CD4-positive, alpha-beta T cell (primary cell): ENCODE measurements around the gene FCHSD2. TPM values are rescaled to one million over a fixed set of nuclear protein-coding genes. Genes with fewer than 3 reads are reported as not detected.
A peak's percentile ranks its signal among the peaks of the same experiment; 100 is the strongest.

Experiments used
- ATAC-seq: fragments of 200-7000 bp; cut with Tn5 transposase; one replicate; pipeline ENCODE4 v1.10.0; 2022; ENCODE audit warnings: mild to moderate bottlenecking; ENCODE audit not compliant: poor library complexity
- CTCF ChIA-PET: fragments of 350-600 bp; sonication (Branson Sonifier 250); formaldehyde crosslinking; loops from one replicate; lab custom pipeline; 2021; ENCODE audit warnings: antibody characterized with exemption, inconsistent platforms; lab: Charles Lee
- POLR2A ChIA-PET: fragments of 350-600 bp; sonication (Branson Sonifier 250); formaldehyde crosslinking; loops from one replicate; lab custom pipeline; 2021; ENCODE audit warnings: antibody characterized with exemption, inconsistent platforms; lab: Charles Lee
- DNase-seq, 14 experiments: peaks; one replicate each; pipeline ENCODE4 v3.0.0-alpha.2; 2013 to 2020; ENCODE audit warnings: mixed read lengths in 2 of 14
- H3K27ac ChIP-seq, 2 donors: one replicate each; pipeline versions ENCODE4 v1.5.1 to v1.7.0; 2013; ENCODE audit warnings: low read length in 2 of 2, low read depth in 1 of 2, mild to moderate bottlenecking in 1 of 2
- H3K27me3 ChIP-seq, 2 experiments: 1 replicate in 1 of 2; 2 replicates in 1 of 2; pipeline versions ENCODE4 v1.6.1 to v1.7.0; 2013; ENCODE audit warnings: low read length in 2 of 2, control low read depth in 1 of 2, mild to moderate bottlenecking in 1 of 2, moderate library complexity in 1 of 2; ENCODE audit not compliant: insufficient read depth in 2 of 2, control insufficient read depth in 1 of 2
- H3K36me3 ChIP-seq: one replicate; pipeline ENCODE4 v1.6.1; 2013; ENCODE audit warnings: low read length, control low read depth; ENCODE audit not compliant: insufficient read depth
- H3K4me1 ChIP-seq: one replicate; pipeline ENCODE4 v1.6.1; 2013; ENCODE audit warnings: low read length, control low read depth; ENCODE audit not compliant: insufficient read depth
- H3K4me3 ChIP-seq: one replicate; pipeline ENCODE4 v1.5.1; 2013; ENCODE audit warnings: mild to moderate bottlenecking, low read length, moderate library complexity
- H3K9me3 ChIP-seq, 2 experiments: 1 replicate in 1 of 2; 2 replicates in 1 of 2; pipeline versions ENCODE4 v1.6.1 to v1.7.0; 2013; ENCODE audit warnings: low read length in 2 of 2, mild to moderate bottlenecking in 2 of 2, control low read depth in 1 of 2, moderate library complexity in 1 of 2; ENCODE audit not compliant: control insufficient read depth in 1 of 2, insufficient read depth in 1 of 2
- H3K27ac Mint-ChIP-seq: one replicate; pipeline ENCODE4 v1.8.0; 2020; ENCODE audit warnings: mixed read lengths
- H3K27me3 Mint-ChIP-seq: one replicate; pipeline ENCODE4 v1.8.0; 2021; ENCODE audit warnings: mixed read lengths
- H3K36me3 Mint-ChIP-seq: one replicate; pipeline ENCODE4 v1.8.0; 2021; ENCODE audit warnings: low read depth, mixed read lengths
- H3K4me1 Mint-ChIP-seq: one replicate; pipeline ENCODE4 v1.8.0; 2021; ENCODE audit warnings: low read depth, mixed read lengths
- H3K4me3 Mint-ChIP-seq: one replicate; pipeline ENCODE4 v1.8.0; 2020; ENCODE audit warnings: mild to moderate bottlenecking, mixed read lengths
- H3K9me3 Mint-ChIP-seq: one replicate; pipeline ENCODE4 v1.8.0; 2020; ENCODE audit warnings: mixed read lengths
- CTCF ChIP-seq: fragments of 200-600 bp; IDR thresholded peaks from one replicate; pipeline ENCODE4 v1.8.0; 2022; ENCODE audit warnings: antibody characterized with exemption, mild to moderate bottlenecking
- intact Hi-C, 2 experiments: fragments of 100-400 bp; cut with DNase I in 1 of 2; cut with micrococcal nuclease in 1 of 2; formaldehyde crosslinking; loops; one replicate each; pipeline versions ENCODE4 v1.15.1 to v1.9.0; 2023 to 2025; cut with DNase I, micrococcal nuclease
- total RNA-seq, 174 experiments: library from RNA in 2 of 174; stranded (reverse) in 2 of 174; gene quantifications; one replicate each; pipeline ENCODE4 v1.2.3 and lab custom pipeline; 2021 to 2026

FCHSD2 gene
- total RNA-seq, 2 experiments from 2014 or later: 48.6 to 50.7 TPM

- intact Hi-C loops: no loop called here
- DNase-seq (no peak), ATAC-seq (no peak)
- Histone ChIP-seq H3K9me3 (no peaks in the 10 kb centered on the region), H3K4me3 (no peak overlapping the region), H3K27ac (no peak overlapping the region), H3K4me1 (no peaks in the 10 kb centered on the region), H3K27me3 (no peaks in the 10 kb centered on the region), H3K36me3 (no peaks in the 10 kb centered on the region)
- TF ChIP-seq CTCF: no peak
- H3K27me3 Mint-ChIP-seq: no peaks in the 10 kb centered on the region
- H3K36me3 Mint-ChIP-seq: peaks cover 20% of the 10 kb centered on the region
- POLR2A ChIA-PET: no interaction called here
- H3K27ac Mint-ChIP-seq: no peak overlapping the region
- CTCF ChIA-PET: no interaction called here
- H3K9me3 Mint-ChIP-seq: no peaks in the 10 kb centered on the region
- no peak overlapping the region for H3K4me3 Mint-ChIP-seq
- H3K4me1 Mint-ChIP-seq: peaks cover 5% of the 10 kb centered on the region
Measured at GRCh38 chr11:72951888-72952287, 190.2 kb downstream of the FCHSD2 start.

GRCh38 chr11:72951193-72951592 is 190.9 kb downstream of the FCHSD2 start:
- H3K36me3 Mint-ChIP-seq: peaks cover 17% of the 10 kb centered on the region

GRCh38 chr11:72950685-72951084 is 191.4 kb downstream of the FCHSD2 start:
- ATAC-seq: no peak
- H3K4me3 ChIP-seq: no peak overlapping the region
- intact Hi-C loops: no loop called here
- H3K9me3 Mint-ChIP-seq: no peaks in the 10 kb centered on the region
- POLR2A ChIA-PET: no interaction called here
- H3K4me3 Mint-ChIP-seq: no peak overlapping the region
- no peak for DNase-seq
- H3K27me3 Mint-ChIP-seq: no peaks in the 10 kb centered on the region
- TF ChIP-seq CTCF: no peak
- H3K27me3 ChIP-seq: no peaks in the 10 kb centered on the region
- peaks cover under 1% of the 10 kb centered on the region for H3K4me1 Mint-ChIP-seq
- H3K36me3 ChIP-seq: no peaks in the 10 kb centered on the region
- peaks cover 12% of the 10 kb centered on the region for H3K36me3 Mint-ChIP-seq
- H3K9me3 ChIP-seq: no peaks in the 10 kb centered on the region
- H3K27ac ChIP-seq: no peak overlapping the region
- no peak overlapping the region for H3K27ac Mint-ChIP-seq
- CTCF ChIA-PET: no interaction called here
- no peaks in the 10 kb centered on the region for H3K4me1 ChIP-seq

More at GRCh38 chr11:72951193-72951592, 190.9 kb downstream of the FCHSD2 start:
- no peaks in the 10 kb centered on the region for H3K27me3 ChIP-seq
- POLR2A ChIA-PET: no interaction called here
- no peak overlapping the region for H3K4me3 ChIP-seq
- H3K27me3 Mint-ChIP-seq: no peaks in the 10 kb centered on the region
- no peaks in the 10 kb centered on the region for H3K9me3 Mint-ChIP-seq
- intact Hi-C loops: no loop called here
- CTCF ChIA-PET: no interaction called here
- H3K27ac ChIP-seq: no peak overlapping the region
- no peak overlapping the region for H3K4me3 Mint-ChIP-seq
- H3K9me3 ChIP-seq: no peaks in the 10 kb centered on the region
- ATAC-seq: no peak
- H3K36me3 ChIP-seq: no peaks in the 10 kb centered on the region
- no peak overlapping the region for H3K27ac Mint-ChIP-seq
- peak in 2 of 14 experiments; percentile 26 to 38 for DNase-seq
- TF ChIP-seq CTCF: no peak
- H3K4me1 Mint-ChIP-seq: peaks cover 5% of the 10 kb centered on the region
- H3K4me1 ChIP-seq: no peaks in the 10 kb centered on the region
